B cell (primary cell): ENCODE results near the gene ING4. TPM values are rescaled to one million over a fixed set of nuclear protein-coding genes. Genes with fewer than 3 reads are reported as not detected.
A peak's percentile ranks its signal among the peaks of the same experiment; 100 is the strongest.

Experiments used
- ATAC-seq: fragments of 200-7000 bp; cut with Tn5 transposase; one replicate; pipeline ENCODE4 v1.10.0; 2021; ENCODE audit warnings: low read depth, mild to moderate bottlenecking, moderate number of reproducible peaks, moderate library complexity
- CTCF ChIA-PET: fragments of 350-600 bp; sonication (Branson Sonifier 250); formaldehyde crosslinking; loops from one replicate; lab custom pipeline; 2021; ENCODE audit warnings: antibody characterized with exemption, inconsistent platforms; lab: Charles Lee
- POLR2A ChIA-PET: fragments of 350-600 bp; sonication (Branson Sonifier 250); formaldehyde crosslinking; loops from one replicate; lab custom pipeline; 2021; ENCODE audit warnings: antibody characterized with exemption; lab: Charles Lee
- DNase-seq: peaks from one replicate; pipeline ENCODE4 v3.0.0; 2013
- H2AFZ ChIP-seq: 2 replicates; pipeline ENCODE4 v1.6.1; 2012; ENCODE audit warnings: mild to moderate bottlenecking, low read depth, low read length; ENCODE audit not compliant: insufficient read depth, poor library complexity, severe bottlenecking
- H3K27ac ChIP-seq, 2 donors: 1 replicate in 1 of 2; 2 replicates in 1 of 2; pipeline ENCODE4 v1.5.1; 2012 to 2013; ENCODE audit warnings: low read length in 2 of 2, mild to moderate bottlenecking in 2 of 2, moderate library complexity in 1 of 2
- H3K27me3 ChIP-seq, 4 experiments: fragments of 200-600 bp in 1 of 4; sonication (generic) in 1 of 4; replicated peaks in 1 of 4; 1 replicate in 2 of 4; 2 replicates in 2 of 4; pipeline versions ENCODE4 v1.6.1 to v1.7.0; 2013 to 2016; ENCODE audit warnings: low read length in 3 of 4, mild to moderate bottlenecking in 2 of 4, mixed read lengths in 1 of 4, moderate library complexity in 1 of 4; ENCODE audit not compliant: insufficient read depth in 4 of 4, control insufficient read depth in 3 of 4; ENCODE audit errors: control extremely low read depth in 1 of 4
- H3K36me3 ChIP-seq, 2 experiments: replicated peaks in 1 of 2; 1 replicate in 1 of 2; 2 replicates in 1 of 2; pipeline versions ENCODE4 v1.6.1 to v1.7.1; 2013; ENCODE audit warnings: low read length in 1 of 2; ENCODE audit not compliant: insufficient read depth in 2 of 2, control insufficient read depth in 1 of 2; ENCODE audit errors: control extremely low read depth in 1 of 2, extremely low read depth in 1 of 2
- H3K4me1 ChIP-seq, 2 donors: fragments of 200-600 bp in 1 of 2; sonication (generic) in 1 of 2; 1 replicate in 1 of 2; 2 replicates in 1 of 2; pipeline versions ENCODE4 v1.5.1 to v1.6.1; 2013 to 2017; ENCODE audit warnings: low read length in 2 of 2; ENCODE audit not compliant: control insufficient read depth in 2 of 2, insufficient read depth in 2 of 2
- H3K4me2 ChIP-seq: replicated peaks from 2 replicates; pipeline ENCODE3; 2012; ENCODE audit warnings: mild to moderate bottlenecking, low read depth, low read length; ENCODE audit not compliant: poor library complexity, severe bottlenecking
- H3K4me3 ChIP-seq, 5 experiments: fragments of 200-600 bp in 1 of 5; sonication (generic) in 1 of 5; 1 replicate in 3 of 5; 2 replicates in 2 of 5; pipeline versions ENCODE4 v1.5.1 to v1.7.0; 2011 to 2016; ENCODE audit warnings: low read length in 4 of 5, mild to moderate bottlenecking in 4 of 5, low read depth in 2 of 5, control low read depth in 1 of 5, moderate library complexity in 1 of 5; ENCODE audit not compliant: insufficient read depth in 1 of 5; ENCODE audit errors: control extremely low read depth in 1 of 5, extremely low read depth in 1 of 5
- H3K79me2 ChIP-seq: fragments of 200-600 bp; sonication (generic); one replicate; pipeline ENCODE4 v1.6.0; 2016; ENCODE audit warnings: low read length; ENCODE audit not compliant: control insufficient read depth, insufficient read depth
- H3K9ac ChIP-seq: fragments of 200-600 bp; sonication (generic); 2 replicates; pipeline ENCODE4 v1.6.1; 2017; ENCODE audit warnings: mild to moderate bottlenecking, low read length, moderate library complexity
- H3K9me3 ChIP-seq, 3 donors: one replicate each; pipeline versions ENCODE4 v1.6.1 to v1.7.1; 2013; ENCODE audit warnings: low read length in 2 of 3; ENCODE audit not compliant: control insufficient read depth in 2 of 3, insufficient read depth in 1 of 3; ENCODE audit errors: control extremely low read depth in 1 of 3
- H4K20me1 ChIP-seq: 2 replicates; pipeline ENCODE4 v1.6.0; 2012; ENCODE audit warnings: mild to moderate bottlenecking, low read length; ENCODE audit not compliant: insufficient read depth, control insufficient read depth, poor library complexity, severe bottlenecking
- H3K27ac Mint-ChIP-seq: one replicate; pipeline ENCODE4 v1.8.0; 2021; ENCODE audit warnings: mixed read lengths
- H3K27me3 Mint-ChIP-seq: one replicate; pipeline ENCODE4 v1.8.0; 2021; ENCODE audit warnings: mixed read lengths
- H3K4me1 Mint-ChIP-seq: one replicate; pipeline ENCODE4 v1.8.0; 2021; ENCODE audit warnings: mixed read lengths
- H3K4me3 Mint-ChIP-seq: one replicate; pipeline ENCODE4 v1.8.0; 2021; ENCODE audit warnings: mixed read lengths
- H3K9me3 Mint-ChIP-seq: one replicate; pipeline ENCODE4 v1.8.0; 2022; ENCODE audit warnings: mixed read lengths; ENCODE audit not compliant: insufficient read depth
- EZH2 ChIP-seq: IDR thresholded peaks from 2 replicates; pipeline ENCODE4 v1.6.1; 2012; ENCODE audit warnings: borderline replicate concordance, low read depth, mild to moderate bottlenecking, moderate library complexity, low read length; ENCODE audit not compliant: insufficient read depth, poor library complexity, severe bottlenecking
- WGBS: methylation state at CpG from one replicate; pipeline ENCODE4 v1.1.5; 2013; ENCODE audit warnings: missing lambda C conversion rate; ENCODE audit not compliant: insufficient coverage; 5-methylcytosine and 5-hydroxymethylcytosine counted together
- intact Hi-C: fragments of 100-400 bp; cut with micrococcal nuclease; formaldehyde crosslinking; loops from one replicate; pipeline ENCODE4 v1.10.0; 2022
- polyA plus RNA-seq: library from polyadenylated mRNA; depleted of rRNA; stranded (reverse); fragments of >200 nt; gene quantifications from 2 replicates; pipeline ENCODE4 v1.2.3, GENCODE V29; 2012
- total RNA-seq, 2 donors: library from RNA; stranded (reverse); fragments of 120-200 nt in 1 of 2; gene quantifications; 1 replicate in 1 of 2; 2 replicates in 1 of 2; pipeline versions ENCODE4 v1.2.3 to v1.2.4, GENCODE V29; 2013 to 2022
- TF ChIP-seq, protein P1 (sequence below): fragments of 200-600 bp; IDR thresholded peaks from one replicate; pipeline ENCODE4 v1.8.0; 2022; ENCODE audit warnings: antibody characterized with exemption, mild to moderate bottlenecking

ING4 gene
- total and polyA plus RNA-seq, 2 donors (not counting 1 experiment from before 2014, with no cell fraction given) = 81.1 to 110 TPM

- Mint-ChIP-seq H3K27me3 (no peaks in the 10 kb centered on the region), H3K4me3 (no peak overlapping the region), H3K9me3 (no peaks in the 10 kb centered on the region), H3K4me1 (peaks cover 51% of the 10 kb centered on the region), H3K27ac (no peak overlapping the region)
- Histone ChIP-seq H3K4me1 (peaks cover 45 to 58% of the 10 kb centered on the region in 2 donors), H3K4me3 (peak overlapping the region; percentile 26 to 94 (median 90)), H2AFZ (peak overlapping the region; percentile 19), H3K9me3 (no peaks in the 10 kb centered on the region), H3K4me2 (peak overlapping the region; percentile 98), H4K20me1 (peaks cover 52% of the 10 kb centered on the region), H3K27me3 (no peaks in the 10 kb centered on the region), H3K36me3 (peaks cover 0 to 25% of the 10 kb centered on the region in 2 experiments), H3K27ac (peak overlapping the region; percentile 90 to 95), H3K79me2 (peaks cover 54% of the 10 kb centered on the region), H3K9ac (peak overlapping the region; percentile 85)
- ChIA-PET POLR2A (interaction anchor here (0.5 to 1.8 kb wide), 7 partner anchors 25 to 323 kb away, joined by 3 to 7 read pairs (median 5); partner anchors contain the start of genes LPAR5 and ZNF384), CTCF (interaction anchor here (1.0 to 1.3 kb wide), 3 partner anchors 38 to 245 kb away, joined by 3 read pairs; partner anchors contain the start of genes CDCA3 and NOP2)
- TF ChIP-seq, protein P1, sequence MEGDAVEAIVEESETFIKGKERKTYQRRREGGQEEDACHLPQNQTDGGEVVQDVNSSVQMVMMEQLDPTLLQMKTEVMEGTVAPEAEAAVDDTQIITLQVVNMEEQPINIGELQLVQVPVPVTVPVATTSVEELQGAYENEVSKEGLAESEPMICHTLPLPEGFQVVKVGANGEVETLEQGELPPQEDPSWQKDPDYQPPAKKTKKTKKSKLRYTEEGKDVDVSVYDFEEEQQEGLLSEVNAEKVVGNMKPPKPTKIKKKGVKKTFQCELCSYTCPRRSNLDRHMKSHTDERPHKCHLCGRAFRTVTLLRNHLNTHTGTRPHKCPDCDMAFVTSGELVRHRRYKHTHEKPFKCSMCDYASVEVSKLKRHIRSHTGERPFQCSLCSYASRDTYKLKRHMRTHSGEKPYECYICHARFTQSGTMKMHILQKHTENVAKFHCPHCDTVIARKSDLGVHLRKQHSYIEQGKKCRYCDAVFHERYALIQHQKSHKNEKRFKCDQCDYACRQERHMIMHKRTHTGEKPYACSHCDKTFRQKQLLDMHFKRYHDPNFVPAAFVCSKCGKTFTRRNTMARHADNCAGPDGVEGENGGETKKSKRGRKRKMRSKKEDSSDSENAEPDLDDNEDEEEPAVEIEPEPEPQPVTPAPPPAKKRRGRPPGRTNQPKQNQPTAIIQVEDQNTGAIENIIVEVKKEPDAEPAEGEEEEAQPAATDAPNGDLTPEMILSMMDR = no peak
- TF ChIP-seq EZH2 = no peak
- ATAC-seq (peak; percentile 40), DNase-seq (peak; percentile 84)
- under 1% methylated on average over 44 of the region's 70 CpGs for WGBS
- intact Hi-C loops = loop anchor here (1.0 to 2.0 kb wide), 9 partner anchors 29 to 246 kb away; partner anchors contain the start of genes COPS7A, IFFO1, ING4 and LPAR5
Observed at GRCh38 chr12:6606331-6607131, 56.4 kb downstream of the ING4 start.
